Activated CD8-positive, alpha-beta memory T cell treated with anti-CD3 and anti-CD28 coated beads, Interleukin-2, amount 10 ng/mL, durations not matched to agents 7 days and 5 days (primary cell): ENCODE data around the gene CALR3. TPM values are rescaled to one million over a fixed set of nuclear protein-coding genes. Genes with fewer than 3 reads are reported as not detected.

Experiments used
- ATAC-seq: fragments of 150-1000 bp; cut with Tn5 transposase; one replicate; pipeline ENCODE4 v1.10.0; 2021; ENCODE audit warnings: moderate library complexity
- CTCF ChIA-PET: fragments of 350-600 bp; sonication (Branson Sonifier 250); formaldehyde crosslinking; loops from one replicate; lab custom pipeline; 2021; ENCODE audit warnings: antibody characterized with exemption; lab: Charles Lee
- DNase-seq: peaks from one replicate; pipeline ENCODE4 v3.0.0-alpha.2; 2020
- H3K27ac Mint-ChIP-seq: one replicate; pipeline ENCODE4 v1.8.0; 2021; ENCODE audit warnings: mild to moderate bottlenecking, mixed read lengths
- H3K27me3 Mint-ChIP-seq: one replicate; pipeline ENCODE4 v1.8.0; 2021; ENCODE audit warnings: mixed read lengths
- H3K36me3 Mint-ChIP-seq: one replicate; pipeline ENCODE4 v1.8.0; 2021; ENCODE audit warnings: mild to moderate bottlenecking, mixed read lengths
- H3K4me1 Mint-ChIP-seq: one replicate; pipeline ENCODE4 v1.8.0; 2021; ENCODE audit warnings: mixed read lengths
- H3K4me3 Mint-ChIP-seq: one replicate; pipeline ENCODE4 v1.8.0; 2021; ENCODE audit warnings: mild to moderate bottlenecking, moderate library complexity, mixed read lengths
- H3K9me3 Mint-ChIP-seq: one replicate; pipeline ENCODE4 v1.8.0; 2022; ENCODE audit warnings: low read depth, mixed read lengths
- total RNA-seq, 2 experiments: library from RNA; stranded (reverse); gene quantifications; one replicate each; pipeline ENCODE4 v1.2.3, GENCODE V29; 2021

The CALR3 gene
- total RNA-seq, 2 experiments from 2014 or later: not detected

GRCh38 chr19:16465239-16465638 lies 30.7 kb downstream of the CALR3 start:
- DNase-seq (no peak), ATAC-seq (no peak)
- no peak overlapping the region for H3K4me3 Mint-ChIP-seq
- CTCF ChIA-PET: no interaction called here
- H3K9me3 Mint-ChIP-seq: no peaks in the 10 kb centered on the region
- no peaks in the 10 kb centered on the region for H3K27me3 Mint-ChIP-seq
- no peak overlapping the region for H3K27ac Mint-ChIP-seq
- H3K4me1 Mint-ChIP-seq: peaks cover 38% of the 10 kb centered on the region
- peaks cover 2% of the 10 kb centered on the region for H3K36me3 Mint-ChIP-seq

DNA sequence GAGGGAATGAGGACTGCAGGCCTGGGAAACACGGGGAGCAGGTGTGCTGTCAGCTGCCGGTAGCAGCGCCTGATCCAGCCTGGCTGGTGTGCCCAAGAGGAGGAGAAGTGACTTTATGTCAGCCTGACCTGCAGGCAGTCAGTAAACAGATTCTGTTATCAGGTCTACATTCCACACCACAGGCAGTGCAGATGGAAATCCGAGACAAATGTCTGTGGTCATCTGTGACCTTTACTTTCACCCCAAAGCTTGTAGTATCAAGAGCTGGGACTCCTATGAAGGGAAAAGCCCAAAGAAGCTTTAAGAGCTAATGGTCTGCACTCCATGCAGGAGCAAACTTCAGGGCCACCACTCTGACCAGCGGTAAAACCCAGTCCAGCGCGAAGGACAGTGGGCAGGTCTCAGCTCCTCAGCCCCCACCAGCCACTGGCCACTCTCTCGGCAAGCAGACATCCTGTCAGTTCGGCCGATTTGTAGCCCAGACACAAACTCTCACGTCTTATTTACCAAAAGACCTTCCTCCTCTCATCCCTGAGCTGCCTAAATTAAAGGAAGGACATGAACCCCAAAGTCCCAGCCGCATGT lies 31.9 kb downstream of the CALR3 start:
- Mint-ChIP-seq H3K36me3 (no peaks in the 10 kb centered on the region), H3K4me1 (peaks cover 33% of the 10 kb centered on the region), H3K4me3 (no peak overlapping the region), H3K27ac (no peak overlapping the region), H3K27me3 (no peaks in the 10 kb centered on the region), H3K9me3 (no peaks in the 10 kb centered on the region)
- no peak for DNase-seq
- no peak for ATAC-seq
- CTCF ChIA-PET: interaction anchor here (0.6 to 2.0 kb wide), 2 partner anchors 10 kb away, joined by 3 to 5 read pairs; no protein-coding TSS in a partner anchor

- Mint-ChIP-seq H3K4me1 (peaks cover 32% of the 10 kb centered on the region), H3K27me3 (no peaks in the 10 kb centered on the region), H3K27ac (peak overlapping the region; percentile 4), H3K9me3 (no peaks in the 10 kb centered on the region), H3K4me3 (no peak overlapping the region), H3K36me3 (no peaks in the 10 kb centered on the region)
- CTCF ChIA-PET: interaction anchor here (0.6 to 2.0 kb wide), 2 partner anchors 9 to 11 kb away, joined by 3 to 5 read pairs; no protein-coding TSS in a partner anchor
- no peak for ATAC-seq
- DNase-seq: no peak
Measured at GRCh38 chr19:16463341-16463990, 32.5 kb downstream of the CALR3 start.

- Mint-ChIP-seq H3K4me3 (no peak overlapping the region), H3K9me3 (no peaks in the 10 kb centered on the region), H3K4me1 (peaks cover 37% of the 10 kb centered on the region), H3K36me3 (no peaks in the 10 kb centered on the region), H3K27ac (peak overlapping the region; percentile 25), H3K27me3 (no peaks in the 10 kb centered on the region)
- peak; percentile 72 for DNase-seq
- CTCF ChIA-PET: interaction anchor here (2.0 kb wide), 1 partner anchor 9 kb away, joined by 5 read pairs; no protein-coding TSS in a partner anchor
- peak; percentile 76 for ATAC-seq
Measured at GRCh38 chr19:16462757-16463250, 33.2 kb downstream of the CALR3 start.

- H3K27me3 Mint-ChIP-seq: no peaks in the 10 kb centered on the region
- H3K27ac Mint-ChIP-seq: no peak overlapping the region
- H3K36me3 Mint-ChIP-seq: no peaks in the 10 kb centered on the region
- no peak for DNase-seq
- no peak overlapping the region for H3K4me3 Mint-ChIP-seq
- CTCF ChIA-PET: no interaction called here
- no peak for ATAC-seq
- peaks cover 39% of the 10 kb centered on the region for H3K4me1 Mint-ChIP-seq
- H3K9me3 Mint-ChIP-seq: no peaks in the 10 kb centered on the region
Measured at GRCh38 chr19:16461630-16462051, 34.3 kb downstream of the CALR3 start.

DNA sequence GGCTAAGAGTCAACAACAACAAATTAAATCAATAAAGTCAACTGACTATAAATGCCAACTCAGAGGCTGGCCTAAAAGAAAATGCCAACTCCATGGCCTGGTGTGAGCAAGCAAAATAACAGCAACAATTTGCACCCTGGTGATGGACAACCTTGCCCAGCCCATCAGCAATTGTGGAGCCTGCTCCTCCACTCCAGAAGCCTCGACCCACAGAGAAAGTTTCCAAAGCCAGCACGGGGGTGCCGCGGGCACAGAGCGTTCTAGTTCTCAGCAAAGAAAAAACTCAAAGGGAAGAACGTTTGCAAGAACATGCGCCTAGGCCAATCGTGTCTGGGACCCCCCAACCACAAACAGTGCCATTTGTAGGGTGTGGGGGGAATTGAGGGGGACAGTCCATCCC lies 35.5 kb downstream of the CALR3 start:
- H3K36me3 Mint-ChIP-seq: no peaks in the 10 kb centered on the region
- CTCF ChIA-PET: no interaction called here

GRCh38 chr19:16459680-16460079 lies 36.3 kb downstream of the CALR3 start:
- H3K36me3 Mint-ChIP-seq: no peaks in the 10 kb centered on the region
- no peaks in the 10 kb centered on the region for H3K27me3 Mint-ChIP-seq
- ATAC-seq (no peak), DNase-seq (no peak)
- H3K9me3 Mint-ChIP-seq: no peaks in the 10 kb centered on the region
- CTCF ChIA-PET: no interaction called here
- no peak overlapping the region for H3K4me3 Mint-ChIP-seq
- H3K4me1 Mint-ChIP-seq: peaks cover 41% of the 10 kb centered on the region
- no peak overlapping the region for H3K27ac Mint-ChIP-seq

More for the DNA sequence above, 35.5 kb downstream of the CALR3 start:
- Mint-ChIP-seq H3K27me3 (no peaks in the 10 kb centered on the region), H3K27ac (no peak overlapping the region), H3K4me3 (no peak overlapping the region), H3K9me3 (no peaks in the 10 kb centered on the region), H3K4me1 (peaks cover 41% of the 10 kb centered on the region)
- no peak for DNase-seq
- no peak for ATAC-seq

- CTCF ChIA-PET: no interaction called here
- Mint-ChIP-seq H3K4me3 (no peak overlapping the region), H3K36me3 (peaks cover 3% of the 10 kb centered on the region), H3K4me1 (peaks cover 33% of the 10 kb centered on the region), H3K9me3 (no peaks in the 10 kb centered on the region), H3K27ac (no peak overlapping the region), H3K27me3 (no peaks in the 10 kb centered on the region)
- DNase-seq (no peak), ATAC-seq (no peak)
Measured at GRCh38 chr19:16458391-16459341, 37.3 kb downstream of the CALR3 start.

GRCh38 chr19:16457954-16458331 lies 38.0 kb downstream of the CALR3 start:
- CTCF ChIA-PET: no interaction called here
- H3K4me3 Mint-ChIP-seq: no peak overlapping the region
- ATAC-seq (no peak), DNase-seq (no peak)
- no peaks in the 10 kb centered on the region for H3K9me3 Mint-ChIP-seq
- H3K4me1 Mint-ChIP-seq: peaks cover 25% of the 10 kb centered on the region
- H3K36me3 Mint-ChIP-seq: peaks cover 3% of the 10 kb centered on the region
- H3K27ac Mint-ChIP-seq: no peak overlapping the region
- H3K27me3 Mint-ChIP-seq: no peaks in the 10 kb centered on the region

DNA sequence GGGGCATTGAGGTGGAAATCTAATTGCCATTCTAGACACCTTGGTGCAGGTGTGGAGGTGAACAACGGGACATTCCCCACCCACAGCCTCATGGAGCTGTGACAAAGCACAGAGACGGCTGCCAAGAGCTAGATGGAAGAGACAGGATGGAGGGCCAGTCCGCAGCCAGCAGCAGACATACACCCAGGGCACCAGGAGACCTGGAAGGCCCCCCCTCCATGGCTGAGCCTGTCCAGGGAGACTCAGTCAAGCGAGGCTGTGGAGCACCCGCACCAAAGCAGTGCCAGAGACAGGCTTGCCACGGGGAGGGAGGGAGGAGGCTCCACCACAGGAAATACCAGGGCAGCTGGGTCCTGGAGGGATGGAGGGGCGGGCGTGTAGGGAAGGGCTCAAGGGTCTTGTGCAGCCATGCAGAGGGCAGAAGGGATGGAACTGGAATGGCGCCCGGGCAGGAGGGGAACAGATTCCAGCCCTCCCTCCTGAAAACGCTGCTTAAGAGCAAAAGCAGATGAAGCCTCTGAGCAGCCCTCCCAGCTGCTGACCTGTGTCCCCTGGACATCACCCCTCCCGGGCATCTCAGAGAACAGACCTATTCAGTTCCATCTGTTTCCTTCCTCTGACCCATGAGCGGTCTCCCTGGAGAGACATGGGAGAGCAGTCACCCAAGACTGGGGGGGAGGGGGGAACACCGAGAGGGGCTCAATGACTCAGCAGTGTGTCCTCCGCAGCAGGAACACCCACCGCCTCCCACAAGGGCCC lies 38.6 kb downstream of the CALR3 start:
- no peaks in the 10 kb centered on the region for H3K9me3 Mint-ChIP-seq
- CTCF ChIA-PET: no interaction called here
- peaks cover 3% of the 10 kb centered on the region for H3K36me3 Mint-ChIP-seq
- no peak overlapping the region for H3K27ac Mint-ChIP-seq
- H3K4me1 Mint-ChIP-seq: peaks cover 20% of the 10 kb centered on the region
- ATAC-seq (no peak), DNase-seq (no peak)
- no peak overlapping the region for H3K4me3 Mint-ChIP-seq
- no peaks in the 10 kb centered on the region for H3K27me3 Mint-ChIP-seq

DNA sequence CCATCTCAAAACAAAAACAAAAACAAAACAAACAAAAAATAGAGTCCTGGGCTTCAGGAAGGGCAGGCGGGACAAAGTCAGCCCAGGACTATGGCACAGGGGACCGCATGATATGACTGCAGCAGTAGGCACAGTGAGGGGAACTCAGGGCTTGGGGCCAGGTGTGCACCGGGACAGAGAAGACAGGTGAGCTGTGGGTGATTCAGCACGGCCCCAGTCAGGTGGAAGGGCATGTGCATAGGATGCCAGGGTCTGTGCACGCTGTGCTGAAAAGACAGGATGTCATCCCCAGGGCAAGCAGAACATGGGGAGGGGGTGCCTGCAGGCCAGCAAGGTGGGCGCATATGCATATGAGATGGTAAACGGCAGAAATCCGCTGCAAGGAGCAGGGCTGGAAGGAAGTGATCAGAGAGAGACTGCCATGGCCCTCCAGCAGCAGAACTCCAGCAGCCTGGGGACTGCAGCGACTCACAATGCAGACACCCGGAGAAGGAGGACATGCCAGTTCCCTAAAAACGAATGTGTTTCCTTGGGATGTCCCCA lies 39.2 kb downstream of the CALR3 start:
- no peaks in the 10 kb centered on the region for H3K27me3 Mint-ChIP-seq
- H3K9me3 Mint-ChIP-seq: no peaks in the 10 kb centered on the region
- CTCF ChIA-PET: interaction anchor here (0.6 kb wide), 1 partner anchor 1146 kb away, joined by 3 read pairs; no protein-coding TSS in a partner anchor
- no peak overlapping the region for H3K27ac Mint-ChIP-seq
- ATAC-seq: no peak
- H3K4me1 Mint-ChIP-seq: peaks cover 18% of the 10 kb centered on the region
- H3K4me3 Mint-ChIP-seq: no peak overlapping the region
- DNase-seq: no peak
- H3K36me3 Mint-ChIP-seq: peaks cover 3% of the 10 kb centered on the region

GRCh38 chr19:16455489-16455888 lies 40.5 kb downstream of the CALR3 start:
- H3K36me3 Mint-ChIP-seq: peaks cover 7% of the 10 kb centered on the region
- ATAC-seq: no peak
- no peak for DNase-seq
- H3K27me3 Mint-ChIP-seq: no peaks in the 10 kb centered on the region
- CTCF ChIA-PET: interaction anchor here (1.0 kb wide), 2 partner anchors 14 to 39 kb away, joined by 3 read pairs; no protein-coding TSS in a partner anchor
- no peaks in the 10 kb centered on the region for H3K9me3 Mint-ChIP-seq
- H3K4me3 Mint-ChIP-seq: no peak overlapping the region
- peaks cover 23% of the 10 kb centered on the region for H3K4me1 Mint-ChIP-seq
- peak overlapping the region; percentile 47 for H3K27ac Mint-ChIP-seq
